Endothelial cell (in vitro differentiated cells): Measurements from ENCODE around the gene ATXN10. TPM values are rescaled to one million over a fixed set of nuclear protein-coding genes. Genes with fewer than 3 reads are reported as not detected.

Source experiments
- DNase-seq: peaks from one replicate; pipeline ENCODE4 v3.0.0; 2021; ENCODE audit warnings: low spot score
- H3K27ac Mint-ChIP-seq: one replicate; pipeline ENCODE4 v1.8.0; 2021; ENCODE audit warnings: mixed read lengths, inconsistent platforms; ENCODE audit not compliant: unreplicated experiment
- H3K27me3 Mint-ChIP-seq: one replicate; pipeline ENCODE4 v1.8.0; 2021; ENCODE audit warnings: mild to moderate bottlenecking, moderate library complexity, mixed read lengths, inconsistent platforms; ENCODE audit not compliant: unreplicated experiment
- H3K36me3 Mint-ChIP-seq: one replicate; pipeline ENCODE4 v1.8.0; 2021; ENCODE audit warnings: mild to moderate bottlenecking, low read depth, mixed read lengths, inconsistent platforms; ENCODE audit not compliant: unreplicated experiment
- H3K4me1 Mint-ChIP-seq: one replicate; pipeline ENCODE4 v1.8.0; 2021; ENCODE audit warnings: mild to moderate bottlenecking, mixed read lengths, inconsistent platforms; ENCODE audit not compliant: unreplicated experiment
- H3K4me3 Mint-ChIP-seq: one replicate; pipeline ENCODE4 v1.8.0; 2021; ENCODE audit warnings: mild to moderate bottlenecking, mixed read lengths, inconsistent platforms; ENCODE audit not compliant: unreplicated experiment
- H3K9me3 Mint-ChIP-seq: one replicate; pipeline ENCODE4 v1.8.0; 2021; ENCODE audit warnings: mixed read lengths, inconsistent platforms; ENCODE audit not compliant: unreplicated experiment
- total RNA-seq: library from RNA; stranded (reverse); fragmentation: NEBNext Ultra II Directional; extraction: Animal tissue kit (Norgen Biotek cat#: 25700); gene quantifications from one replicate; pipeline ENCODE4 v1.2.1, GENCODE V29; 2021; ENCODE audit not compliant: unreplicated experiment
- TF ChIP-seq, protein P1 (sequence below): fragments of 200-600 bp; sonication (generic); IDR thresholded peaks from one replicate; pipeline ENCODE4 v1.5.0; 2021; ENCODE audit warnings: antibody characterized with exemption; ENCODE audit not compliant: unreplicated experiment

ATXN10 gene
- total RNA-seq, 1 donor from 2014 or later = 152 TPM

- Mint-ChIP-seq H3K4me1 (peaks cover 16% of the 10 kb centered on the region), H3K4me3 (no peak overlapping the region), H3K36me3 (no peaks in the 10 kb centered on the region), H3K27me3 (peaks cover 3% of the 10 kb centered on the region), H3K9me3 (no peaks in the 10 kb centered on the region), H3K27ac (no peak overlapping the region)
- TF ChIP-seq, protein P1, sequence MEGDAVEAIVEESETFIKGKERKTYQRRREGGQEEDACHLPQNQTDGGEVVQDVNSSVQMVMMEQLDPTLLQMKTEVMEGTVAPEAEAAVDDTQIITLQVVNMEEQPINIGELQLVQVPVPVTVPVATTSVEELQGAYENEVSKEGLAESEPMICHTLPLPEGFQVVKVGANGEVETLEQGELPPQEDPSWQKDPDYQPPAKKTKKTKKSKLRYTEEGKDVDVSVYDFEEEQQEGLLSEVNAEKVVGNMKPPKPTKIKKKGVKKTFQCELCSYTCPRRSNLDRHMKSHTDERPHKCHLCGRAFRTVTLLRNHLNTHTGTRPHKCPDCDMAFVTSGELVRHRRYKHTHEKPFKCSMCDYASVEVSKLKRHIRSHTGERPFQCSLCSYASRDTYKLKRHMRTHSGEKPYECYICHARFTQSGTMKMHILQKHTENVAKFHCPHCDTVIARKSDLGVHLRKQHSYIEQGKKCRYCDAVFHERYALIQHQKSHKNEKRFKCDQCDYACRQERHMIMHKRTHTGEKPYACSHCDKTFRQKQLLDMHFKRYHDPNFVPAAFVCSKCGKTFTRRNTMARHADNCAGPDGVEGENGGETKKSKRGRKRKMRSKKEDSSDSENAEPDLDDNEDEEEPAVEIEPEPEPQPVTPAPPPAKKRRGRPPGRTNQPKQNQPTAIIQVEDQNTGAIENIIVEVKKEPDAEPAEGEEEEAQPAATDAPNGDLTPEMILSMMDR = no peak
- no peak for DNase-seq
Observed at GRCh38 chr22:45631140-45631840, 40.3 kb upstream of the ATXN10 start.

GRCh38 chr22:45631841-45632238, 39.8 kb upstream of the ATXN10 start:
- Mint-ChIP-seq H3K9me3 (no peaks in the 10 kb centered on the region), H3K4me3 (no peak overlapping the region), H3K27me3 (peaks cover 4% of the 10 kb centered on the region), H3K4me1 (peaks cover 16% of the 10 kb centered on the region), H3K27ac (no peak overlapping the region), H3K36me3 (no peaks in the 10 kb centered on the region)
- TF ChIP-seq, protein P1 = no peak
- DNase-seq = no peak

DNA sequence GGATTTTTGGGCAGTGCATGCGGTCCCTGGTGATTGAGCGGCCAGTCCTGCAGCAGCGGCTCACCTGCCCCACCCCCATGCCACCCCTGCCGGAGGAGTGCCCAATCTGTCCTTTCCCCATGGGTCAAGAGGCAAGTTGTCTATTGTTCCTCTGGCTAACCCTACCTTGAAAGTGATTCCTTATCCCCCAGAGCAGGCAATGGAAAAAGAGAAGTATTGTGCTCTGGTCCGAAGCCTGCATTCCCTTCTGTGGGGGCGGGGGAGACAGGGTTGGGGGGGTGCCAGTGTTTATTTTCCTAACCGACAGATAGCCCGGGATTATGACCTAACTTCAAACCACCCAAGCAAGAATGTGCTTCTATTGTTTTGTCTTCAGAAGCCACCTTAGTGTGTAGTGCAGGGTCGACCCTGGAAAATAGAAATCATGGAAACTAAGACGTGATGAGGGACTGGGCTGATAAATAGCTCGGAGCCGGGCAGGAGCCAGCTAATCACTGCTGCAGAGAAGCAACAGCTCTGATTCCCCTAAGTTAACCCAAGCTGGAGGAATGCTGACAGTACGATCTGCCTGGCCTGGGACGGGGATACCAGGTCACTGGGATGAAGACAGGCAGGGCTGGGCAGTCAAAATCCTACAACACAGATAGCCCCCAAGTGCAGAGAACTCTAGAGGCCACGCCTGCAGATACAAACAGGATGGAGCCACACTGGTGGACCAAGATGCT, 38.7 kb upstream of the ATXN10 start:
- Mint-ChIP-seq H3K9me3 (no peaks in the 10 kb centered on the region), H3K4me1 (peaks cover 14% of the 10 kb centered on the region), H3K27ac (no peak overlapping the region), H3K36me3 (no peaks in the 10 kb centered on the region), H3K4me3 (no peak overlapping the region), H3K27me3 (peaks cover 6% of the 10 kb centered on the region)
- TF ChIP-seq, protein P1 = no peak
- no peak for DNase-seq

DNA sequence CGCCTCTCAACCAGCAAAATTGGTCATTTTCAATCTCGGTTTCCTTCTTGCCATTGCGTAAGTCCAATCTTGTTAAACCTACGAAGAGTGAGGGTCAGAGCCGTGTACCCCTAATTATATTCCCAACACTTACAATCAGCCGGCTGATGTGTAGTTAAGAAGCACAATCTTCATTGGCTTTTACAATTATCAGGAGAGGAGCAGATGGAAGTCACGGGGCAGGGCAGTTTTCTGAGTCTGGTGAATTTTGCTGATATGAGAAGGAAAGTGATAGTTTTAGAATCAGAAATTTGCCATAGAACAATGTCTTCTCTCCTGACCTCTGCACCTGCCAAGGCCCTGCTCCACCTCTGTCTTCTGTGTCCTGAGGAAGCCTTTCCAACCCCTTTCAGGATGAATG, 35.0 kb upstream of the ATXN10 start:
- H3K9me3 Mint-ChIP-seq = no peaks in the 10 kb centered on the region

More for the DNA sequence above, 35.0 kb upstream of the ATXN10 start:
- no peak overlapping the region for H3K27ac Mint-ChIP-seq
- H3K27me3 Mint-ChIP-seq = peaks cover 6% of the 10 kb centered on the region
- no peak for DNase-seq
- TF ChIP-seq, protein P1 = no peak
- peaks cover 3% of the 10 kb centered on the region for H3K4me1 Mint-ChIP-seq
- H3K36me3 Mint-ChIP-seq = no peaks in the 10 kb centered on the region
- no peak overlapping the region for H3K4me3 Mint-ChIP-seq
